Mesenchymal stem cell (in vitro differentiated cells and primary cell): ENCODE results near the gene RAB36.

ENCODE experiments used
- DNase-seq: peaks from one replicate; pipeline ENCODE4 v3.0.0-alpha.2; 2013
- H2AFZ ChIP-seq: one replicate; pipeline ENCODE4 v1.6.1; 2013; ENCODE audit warnings: low read depth, mild to moderate bottlenecking, control low read depth, inconsistent platforms, low read length, moderate library complexity
- H2AK5ac ChIP-seq: 2 replicates; pipeline ENCODE4 v1.6.1; 2013; ENCODE audit warnings: low read length, moderate library complexity, mild to moderate bottlenecking, inconsistent platforms; ENCODE audit not compliant: severe bottlenecking
- H2BK120ac ChIP-seq: one replicate; pipeline ENCODE4 v1.6.1; 2013; ENCODE audit warnings: low read depth, mild to moderate bottlenecking, inconsistent platforms, low read length, moderate library complexity
- H2BK12ac ChIP-seq, 2 experiments: one replicate each; pipeline ENCODE4 v1.6.1; 2013; ENCODE audit warnings: inconsistent platforms in 2 of 2, low read length in 2 of 2, mild to moderate bottlenecking in 2 of 2, moderate library complexity in 2 of 2, control low read depth in 1 of 2
- H2BK15ac ChIP-seq: one replicate; pipeline ENCODE4 v1.6.1; 2013; ENCODE audit warnings: mild to moderate bottlenecking, low read depth, inconsistent platforms; ENCODE audit not compliant: poor library complexity, severe bottlenecking
- H2BK5ac ChIP-seq: 2 replicates; pipeline ENCODE4 v1.6.1; 2013; ENCODE audit warnings: low read depth, mild to moderate bottlenecking, low read length, control low read depth, inconsistent platforms; ENCODE audit not compliant: poor library complexity, severe bottlenecking
- H3K14ac ChIP-seq, 2 experiments: one replicate each; pipeline ENCODE4 v1.6.1; 2013; ENCODE audit warnings: inconsistent platforms in 2 of 2, low read length in 2 of 2, control low read depth in 1 of 2, mild to moderate bottlenecking in 1 of 2, moderate library complexity in 1 of 2
- H3K18ac ChIP-seq, 2 experiments: one replicate each; pipeline ENCODE4 v1.6.1; 2013; ENCODE audit warnings: inconsistent platforms in 2 of 2, low read length in 2 of 2, control low read depth in 1 of 2, low read depth in 1 of 2, mild to moderate bottlenecking in 1 of 2
- H3K23ac ChIP-seq, 2 experiments: one replicate each; pipeline ENCODE4 v1.6.1; 2013; ENCODE audit warnings: inconsistent platforms in 2 of 2, low read length in 2 of 2, mild to moderate bottlenecking in 2 of 2, moderate library complexity in 2 of 2, control low read depth in 1 of 2
- H3K27ac ChIP-seq: 2 replicates; pipeline ENCODE4 v1.5.1; 2013; ENCODE audit warnings: mild to moderate bottlenecking, moderate library complexity, low read length, control low read depth, inconsistent platforms; ENCODE audit not compliant: poor library complexity, severe bottlenecking
- H3K27me3 ChIP-seq, 2 experiments: 2 replicates each; pipeline versions ENCODE4 v1.6.1 to v1.7.0; 2013; ENCODE audit warnings: low read length in 2 of 2, mild to moderate bottlenecking in 2 of 2, moderate library complexity in 2 of 2, control low read depth in 1 of 2, inconsistent platforms in 1 of 2; ENCODE audit not compliant: control insufficient read depth in 1 of 2, insufficient read depth in 1 of 2
- H3K36me3 ChIP-seq, 2 experiments: 2 replicates each; pipeline versions ENCODE4 v1.6.1 to v1.7.0; 2013; ENCODE audit warnings: low read length in 2 of 2, control low read depth in 1 of 2, inconsistent platforms in 1 of 2, low read depth in 1 of 2, mild to moderate bottlenecking in 1 of 2; ENCODE audit not compliant: insufficient read depth in 2 of 2, control insufficient read depth in 1 of 2
- H3K4ac ChIP-seq, 2 experiments: one replicate each; pipeline ENCODE4 v1.6.1; 2013; ENCODE audit warnings: inconsistent platforms in 2 of 2, low read length in 2 of 2, mild to moderate bottlenecking in 2 of 2, moderate library complexity in 2 of 2, control low read depth in 1 of 2, low read depth in 1 of 2
- H3K4me1 ChIP-seq: 2 replicates; pipeline ENCODE4 v1.6.1; 2013; ENCODE audit warnings: low read depth, low read length, control low read depth; ENCODE audit not compliant: control insufficient read depth, insufficient read depth
- H3K4me2 ChIP-seq: 2 replicates; pipeline ENCODE4 v1.6.1; 2013; ENCODE audit warnings: low read length, mild to moderate bottlenecking, inconsistent platforms; ENCODE audit not compliant: poor library complexity, severe bottlenecking
- H3K4me3 ChIP-seq, 2 experiments: 2 replicates each; pipeline versions ENCODE4 v1.5.1 to v1.7.0; 2013; ENCODE audit warnings: low read length in 2 of 2, mild to moderate bottlenecking in 2 of 2, control low read depth in 1 of 2, low read depth in 1 of 2; ENCODE audit not compliant: insufficient read depth in 1 of 2
- H3K79me1 ChIP-seq: replicated peaks from 2 replicates; pipeline ENCODE4 v1.6.1; 2013; ENCODE audit warnings: mild to moderate bottlenecking, control low read depth, low read length, inconsistent platforms; ENCODE audit not compliant: poor library complexity, severe bottlenecking
- H3K9ac ChIP-seq: 2 replicates; pipeline ENCODE4 v1.7.0; 2013; ENCODE audit warnings: mild to moderate bottlenecking, low read length, moderate library complexity
- H3K9me3 ChIP-seq: 2 replicates; pipeline ENCODE4 v1.7.0; 2013; ENCODE audit warnings: mild to moderate bottlenecking, low read length; ENCODE audit not compliant: control insufficient read depth
- H4K8ac ChIP-seq: one replicate; pipeline ENCODE4 v1.6.1; 2013; ENCODE audit warnings: inconsistent platforms, mild to moderate bottlenecking, low read length, moderate library complexity
- H4K91ac ChIP-seq: one replicate; pipeline ENCODE4 v1.6.1; 2013; ENCODE audit warnings: mild to moderate bottlenecking, low read length, inconsistent platforms
- WGBS: methylation state at CpG from one replicate; pipeline ENCODE4 v1.1.7; 2013; ENCODE audit warnings: mixed read lengths; 5-methylcytosine and 5-hydroxymethylcytosine counted together

RAB36 gene

GRCh38 chr22:23115825-23116494, 29.3 kb upstream of the RAB36 start:
- Histone ChIP-seq H3K9me3 (no peaks in the 10 kb centered on the region), H3K4ac (no peak overlapping the region), H3K27me3 (peaks cover under 1 to 9% of the 10 kb centered on the region in 2 experiments), H3K23ac (no peak overlapping the region), H3K9ac (no peak overlapping the region), H3K4me3 (no peak overlapping the region), H2BK5ac (no peak overlapping the region), H3K4me2 (no peak overlapping the region), H3K18ac (no peak overlapping the region), H2BK120ac (no peak overlapping the region), H2AFZ (no peak overlapping the region), H3K14ac (peak overlapping the region in 1 of 2 experiments; percentile 68), H2BK12ac (no peak overlapping the region), H2AK5ac (no peak overlapping the region), H3K36me3 (no peaks in the 10 kb centered on the region), H3K79me1 (no peaks in the 10 kb centered on the region), H4K91ac (peak overlapping the region; percentile 34), H3K4me1 (peaks cover 5% of the 10 kb centered on the region), H4K8ac (no peak overlapping the region), H2BK15ac (no peak overlapping the region), H3K27ac (no peak overlapping the region)
- 79% methylated on average over 18 of the region's 18 CpGs for WGBS
- DNase-seq = no peak

GRCh38 chr22:23116506-23117263, 28.6 kb upstream of the RAB36 start:
- 70% methylated on average over 9 of the region's 10 CpGs for WGBS
- no peaks in the 10 kb centered on the region for H3K9me3 ChIP-seq
- H2AFZ ChIP-seq = no peak overlapping the region
- peaks cover 3% of the 10 kb centered on the region for H3K4me1 ChIP-seq
- H3K14ac ChIP-seq = no peak overlapping the region
- no peak overlapping the region for H4K91ac ChIP-seq
- no peak overlapping the region for H3K27ac ChIP-seq
- no peak overlapping the region for H2BK120ac ChIP-seq
- H2AK5ac ChIP-seq = no peak overlapping the region
- H4K8ac ChIP-seq = no peak overlapping the region
- H3K23ac ChIP-seq = no peak overlapping the region
- H3K36me3 ChIP-seq = no peaks in the 10 kb centered on the region
- no peaks in the 10 kb centered on the region for H3K79me1 ChIP-seq
- H3K4ac ChIP-seq = no peak overlapping the region
- no peak for DNase-seq
- H3K9ac ChIP-seq = no peak overlapping the region
- no peak overlapping the region for H2BK5ac ChIP-seq
- no peak overlapping the region for H2BK15ac ChIP-seq
- no peak overlapping the region for H3K4me2 ChIP-seq
- H3K27me3 ChIP-seq = peaks cover 4 to 9% of the 10 kb centered on the region in 2 experiments
- H3K18ac ChIP-seq = no peak overlapping the region
- no peak overlapping the region for H3K4me3 ChIP-seq
- H2BK12ac ChIP-seq = no peak overlapping the region

- Histone ChIP-seq H3K4me2 (no peak overlapping the region), H4K91ac (no peak overlapping the region), H4K8ac (no peak overlapping the region), H3K27me3 (peaks cover 4 to 9% of the 10 kb centered on the region in 2 experiments), H3K14ac (no peak overlapping the region), H2BK15ac (no peak overlapping the region), H3K4me3 (no peak overlapping the region), H3K27ac (no peak overlapping the region), H3K36me3 (no peaks in the 10 kb centered on the region), H3K4ac (no peak overlapping the region), H2BK5ac (no peak overlapping the region), H3K23ac (no peak overlapping the region), H3K9ac (no peak overlapping the region), H2BK12ac (no peak overlapping the region), H3K18ac (no peak overlapping the region), H3K79me1 (no peaks in the 10 kb centered on the region), H2AFZ (no peak overlapping the region), H3K9me3 (no peaks in the 10 kb centered on the region), H3K4me1 (peaks cover 3% of the 10 kb centered on the region), H2BK120ac (no peak overlapping the region), H2AK5ac (no peak overlapping the region)
- 91% methylated on average over 10 of the region's 10 CpGs for WGBS
- DNase-seq = no peak
Measured at GRCh38 chr22:23117275-23117674, 28.0 kb upstream of the RAB36 start.

GRCh38 chr22:23117891-23118646, 27.2 kb upstream of the RAB36 start:
- Histone ChIP-seq H3K18ac (no peak overlapping the region), H2BK12ac (no peak overlapping the region), H4K91ac (no peak overlapping the region), H3K23ac (no peak overlapping the region), H2BK120ac (no peak overlapping the region), H2BK15ac (no peak overlapping the region), H3K4me1 (peaks cover 3% of the 10 kb centered on the region), H3K4ac (no peak overlapping the region), H3K27ac (no peak overlapping the region), H3K36me3 (no peaks in the 10 kb centered on the region), H3K27me3 (peaks cover 4 to 12% of the 10 kb centered on the region in 2 experiments), H3K14ac (no peak overlapping the region), H2AFZ (no peak overlapping the region), H3K4me2 (no peak overlapping the region), H3K9ac (no peak overlapping the region), H4K8ac (no peak overlapping the region), H2AK5ac (no peak overlapping the region), H3K79me1 (no peaks in the 10 kb centered on the region), H3K4me3 (no peak overlapping the region), H2BK5ac (no peak overlapping the region), H3K9me3 (no peaks in the 10 kb centered on the region)
- WGBS = 77% methylated on average over 14 of the region's 15 CpGs
- DNase-seq = no peak
